NT2/D1 (cell line): Measurements from ENCODE around the gene PHLDA1.

Source experiments
- SUZ12 ChIP-seq: IDR thresholded peaks from 2 replicates; pipeline ENCODE4 v1.6.1; 2011; ENCODE audit not compliant: insufficient read length, insufficient read depth; ENCODE audit errors: extremely low read depth
- YY1 ChIP-seq: IDR thresholded peaks from 2 replicates; pipeline ENCODE4 v1.6.1; 2011; ENCODE audit not compliant: insufficient read length, insufficient read depth
- ZNF274 ChIP-seq: IDR thresholded peaks from 2 replicates; pipeline ENCODE4 v1.6.1; 2011; ENCODE audit warnings: mild to moderate bottlenecking, low read depth, low read length

- TF ChIP-seq YY1 (no peak), ZNF274 (no peak), SUZ12 (no peak)
Observed at GRCh38 chr12:76075448-76075847, 43.9 kb upstream of the PHLDA1 start.
